GM23338 (cell line): Measurements from ENCODE around the gene TAGLN2. TPM values are rescaled to one million over a fixed set of nuclear protein-coding genes. Genes with fewer than 3 reads are reported as not detected.

ENCODE experiments used
- ATAC-seq: fragments of 200-7000 bp; cut with Tn5 transposase; 3 replicates; pipeline ENCODE4 v1.9.1; 2020
- DNase-seq: peaks from one replicate; pipeline ENCODE4 v3.0.0-alpha.2; 2015; ENCODE audit warnings: low spot score
- H2AFZ ChIP-seq: fragments of 200-600 bp; sonication (generic); 2 replicates; pipeline ENCODE4 v1.8.0; 2016; ENCODE audit warnings: antibody characterized with exemption, mild to moderate bottlenecking, moderate library complexity
- H3F3A ChIP-seq: fragments of 200-600 bp; sonication (generic); replicated peaks from 2 replicates; pipeline ENCODE4 v1.8.0; 2017; ENCODE audit warnings: antibody characterized with exemption, mixed run types, low read depth
- H3K27ac ChIP-seq: fragments of 200-600 bp; sonication (generic); 2 replicates; pipeline ENCODE4 v1.6.1; 2016; ENCODE audit warnings: low read depth
- H3K27me3 ChIP-seq: fragments of 200-600 bp; sonication (generic); 2 replicates; pipeline ENCODE4 v1.8.0; 2016; ENCODE audit warnings: mild to moderate bottlenecking, mixed run types, moderate library complexity; ENCODE audit not compliant: insufficient read depth
- H3K36me3 ChIP-seq: fragments of 200-600 bp; sonication (generic); 2 replicates; pipeline ENCODE4 v1.8.0; 2016; ENCODE audit warnings: mild to moderate bottlenecking; ENCODE audit not compliant: insufficient read depth
- H3K4me1 ChIP-seq: fragments of 200-600 bp; sonication (generic); 2 replicates; pipeline ENCODE4 v1.8.0; 2016; ENCODE audit warnings: mild to moderate bottlenecking, moderate library complexity; ENCODE audit not compliant: insufficient read depth
- H3K4me2 ChIP-seq: fragments of 200-600 bp; sonication (generic); 2 replicates; pipeline ENCODE4 v1.7.1; 2017; ENCODE audit warnings: mixed run types
- H3K4me3 ChIP-seq: fragments of 200-600 bp; sonication (generic); 2 replicates; pipeline ENCODE4 v1.6.1; 2016; ENCODE audit warnings: mixed run types
- H3K79me2 ChIP-seq: fragments of 200-600 bp; sonication (generic); replicated peaks from 2 replicates; pipeline ENCODE4 v1.8.0; 2017; ENCODE audit warnings: mild to moderate bottlenecking; ENCODE audit not compliant: insufficient read depth
- H3K9me2 ChIP-seq: fragments of 200-600 bp; sonication (generic); 2 replicates; pipeline ENCODE4 v1.8.0; 2017; ENCODE audit not compliant: insufficient read depth
- H4K20me1 ChIP-seq: fragments of 200-600 bp; sonication (generic); replicated peaks from 2 replicates; pipeline ENCODE4 v1.8.0; 2017; ENCODE audit warnings: mild to moderate bottlenecking; ENCODE audit not compliant: insufficient read depth
- H3K27ac Mint-ChIP-seq: 2 replicates; pipeline ENCODE4 v1.8.0; 2020; ENCODE audit warnings: inconsistent platforms, mild to moderate bottlenecking, moderate library complexity, mixed read lengths
- H3K27me3 Mint-ChIP-seq: 3 replicates; pipeline ENCODE4 v1.8.0; 2022; ENCODE audit warnings: low read depth, mild to moderate bottlenecking, moderate library complexity, mixed read lengths, inconsistent platforms; ENCODE audit not compliant: insufficient read depth, poor library complexity
- H3K36me3 Mint-ChIP-seq: 3 replicates; pipeline ENCODE4 v1.8.0; 2021; ENCODE audit warnings: low read depth, mild to moderate bottlenecking, inconsistent platforms, moderate library complexity, mixed read lengths
- H3K4me1 Mint-ChIP-seq: 3 replicates; pipeline ENCODE4 v1.8.0; 2020; ENCODE audit warnings: mild to moderate bottlenecking, inconsistent platforms, mixed read lengths
- H3K4me3 Mint-ChIP-seq: 3 replicates; pipeline ENCODE4 v1.8.0; 2021; ENCODE audit warnings: moderate library complexity, mild to moderate bottlenecking, inconsistent platforms, mixed read lengths
- H3K9me3 Mint-ChIP-seq: 3 replicates; pipeline ENCODE4 v1.8.0; 2020; ENCODE audit warnings: moderate library complexity, mild to moderate bottlenecking, inconsistent platforms, mixed read lengths
- CREB1 ChIP-seq: fragments of 250-450 bp; sonication (Bioruptor Pico); IDR thresholded peaks from 2 replicates; pipeline ENCODE4 v1.5.0; 2020; ENCODE audit warnings: low read depth, mild to moderate bottlenecking, moderate library complexity
- CTCF ChIP-seq, 2 experiments: fragments of 200-600 bp in 1 of 2; sonication (generic) in 1 of 2; conservative IDR thresholded peaks; 2 replicates each; pipeline versions ENCODE4 v1.5.1 to v1.6.1; 2016 to 2017; ENCODE audit warnings: antibody characterized with exemption in 2 of 2, low read depth in 2 of 2, mild to moderate bottlenecking in 2 of 2, moderate library complexity in 1 of 2
- ETS1 ChIP-seq: IDR thresholded peaks from 2 replicates; pipeline ENCODE4 v1.6.1; 2016; ENCODE audit warnings: antibody characterized with exemption
- EZH2 ChIP-seq: fragments of 200-600 bp; sonication (generic); IDR thresholded peaks from one replicate; pipeline ENCODE4 v1.8.0; 2017; ENCODE audit warnings: antibody characterized with exemption, mild to moderate bottlenecking, low read depth; ENCODE audit not compliant: unreplicated experiment
- EZH2phosphoT487 ChIP-seq: fragments of 200-600 bp; sonication (generic); IDR thresholded peaks from one replicate; pipeline ENCODE4 v1.8.1; 2018; ENCODE audit warnings: antibody characterized with exemption; ENCODE audit not compliant: unreplicated experiment
- JUNB ChIP-seq: IDR thresholded peaks from one replicate; pipeline ENCODE4 v1.6.1; 2016; ENCODE audit warnings: antibody characterized with exemption; ENCODE audit not compliant: unreplicated experiment
- NANOG ChIP-seq: IDR thresholded peaks from 2 replicates; pipeline ENCODE4 v1.6.1; 2016; ENCODE audit warnings: antibody characterized with exemption, borderline replicate concordance
- POLR2AphosphoS5 ChIP-seq: IDR thresholded peaks from 2 replicates; pipeline ENCODE4 v1.6.1; 2016; ENCODE audit warnings: antibody characterized with exemption, low read depth
- REST ChIP-seq: IDR thresholded peaks from one replicate; pipeline ENCODE4 v1.6.1; 2018; ENCODE audit warnings: antibody characterized with exemption; ENCODE audit not compliant: unreplicated experiment
- STAT1 ChIP-seq: IDR thresholded peaks from one replicate; pipeline ENCODE4 v1.6.1; 2016; ENCODE audit warnings: antibody characterized with exemption; ENCODE audit not compliant: unreplicated experiment
- ZNF114 ChIP-seq: fragments of 250-450 bp; sonication (Bioruptor Pico); IDR thresholded peaks from 2 replicates; pipeline ENCODE4 v1.5.0; 2020; ENCODE audit warnings: mild to moderate bottlenecking, moderate library complexity
- ZNF331 ChIP-seq: fragments of 250-450 bp; sonication (Bioruptor Pico); IDR thresholded peaks from 2 replicates; pipeline ENCODE4 v1.5.0; 2020; ENCODE audit warnings: low read depth, mild to moderate bottlenecking, moderate library complexity
- ZNF462 ChIP-seq: fragments of 250-450 bp; sonication (Bioruptor Pico); IDR thresholded peaks from 2 replicates; pipeline ENCODE4 v1.5.0; 2020; ENCODE audit warnings: mild to moderate bottlenecking, moderate library complexity
- polyA plus RNA-seq: library from polyadenylated mRNA; unstranded; fragments of >200 nt; fragmentation: Nextera tagmentation; extraction: Ambion mirVana; gene quantifications from 2 replicates; pipeline ENCODE4 v1.2.1, GENCODE V29; 2016
- total RNA-seq: library from RNA; depleted of rRNA; stranded (reverse); fragments of >200 nt; shearing (Covaris generic); gene quantifications from 2 replicates; pipeline ENCODE4 v1.2.3, GENCODE V29; 2014

Gene TAGLN2
- total and polyA plus RNA-seq, 2 experiments from 2014 or later, result 58.2 to 60.1 TPM

GRCh38 chr1:159934136-159935039 lies 9.1 kb upstream of the TAGLN2 start:
- no peak overlapping the region for H3K4me2 ChIP-seq
- no peak for ATAC-seq
- Mint-ChIP-seq H3K4me3 (no peak overlapping the region), H3K36me3 (peaks cover 38% of the 10 kb centered on the region), H3K9me3 (no peaks in the 10 kb centered on the region; the same call in 2 of the 3 replicates), H3K27me3 (peaks cover 13% of the 10 kb centered on the region), H3K27ac (no peak overlapping the region), H3K4me1 (peaks cover 24% of the 10 kb centered on the region)
- TF ChIP-seq EZH2 (no peak), ETS1 (no peak), CTCF (conservative IDR thresholded peaks at IDR 0.05; ENCODE audit: low read depth in 2 of 2) (no peak), JUNB (no peak), POLR2AphosphoS5 (no peak), NANOG (no peak), STAT1 (no peak), REST (no peak), CREB1 (CRISPR knock-in tag) (no peak), ZNF114 (CRISPR knock-in tag) (no peak), ZNF462 (CRISPR knock-in tag) (no peak), ZNF331 (CRISPR knock-in tag) (no peak), EZH2phosphoT487 (no peak)
- no peaks in the 10 kb centered on the region; the same call in 1 of the 2 replicates for H4K20me1 ChIP-seq
- no peaks in the 10 kb centered on the region for H3K27me3 ChIP-seq
- no peaks in the 10 kb centered on the region; the same call in 1 of the 2 replicates for H3F3A ChIP-seq
- H2AFZ ChIP-seq, result no peak overlapping the region
- no peak overlapping the region for H3K4me3 ChIP-seq
- no peaks in the 10 kb centered on the region for H3K9me2 ChIP-seq
- H3K36me3 ChIP-seq, result 0 out of 2 replicates have a peak, but pooled peaks cover 12% of the 10 kb centered on the region
- no peaks in the 10 kb centered on the region for H3K79me2 ChIP-seq
- no peak for DNase-seq
- no peak overlapping the region for H3K27ac ChIP-seq
- peaks cover 19% of the 10 kb centered on the region for H3K4me1 ChIP-seq
